ENCODE measurements around the gene COL2A1.

COL2A1 gene

GRCh38 chr12:47999816-48000215 is 4.5 kb downstream of the COL2A1 start:
- no peak for DNase-seq (ENCODE audit: extremely low read depth, low read depth)
- TF ChIP-seq CTCF (IDR thresholded peaks at IDR 0.05; ENCODE audit: low read depth, low read length): no peak

GRCh38 chr12:47997321-47997720 is 7.0 kb downstream of the COL2A1 start:
- no peak for TF ChIP-seq CTCF (IDR thresholded peaks at IDR 0.05; ENCODE audit: low read depth, low read length)
- DNase-seq (ENCODE audit: extremely low read depth, low read depth): no peak

- DNase-seq (ENCODE audit: extremely low read depth, low read depth): peak; percentile 32
- TF ChIP-seq CTCF (IDR thresholded peaks at IDR 0.05; ENCODE audit: low read depth, low read length): no peak
Observed at GRCh38 chr12:47995981-47996401, 8.3 kb downstream of the COL2A1 start.

GRCh38 chr12:47993491-47993890 is 10.8 kb downstream of the COL2A1 start:
- no peak for TF ChIP-seq CTCF (IDR thresholded peaks at IDR 0.05; ENCODE audit: low read depth, low read length)
- no peak for DNase-seq (ENCODE audit: extremely low read depth, low read depth)

GRCh38 chr12:47992776-47993175 is 11.5 kb downstream of the COL2A1 start:
- DNase-seq (ENCODE audit: extremely low read depth, low read depth): no peak
- TF ChIP-seq CTCF (IDR thresholded peaks at IDR 0.05; ENCODE audit: low read depth, low read length): no peak

- DNase-seq (ENCODE audit: extremely low read depth, low read depth): no peak
- no peak for TF ChIP-seq CTCF (IDR thresholded peaks at IDR 0.05; ENCODE audit: low read depth, low read length)
Observed at GRCh38 chr12:47991106-47992061, 12.9 kb downstream of the COL2A1 start.

GRCh38 chr12:47990351-47991105 is 13.7 kb downstream of the COL2A1 start:
- no peak for TF ChIP-seq CTCF (IDR thresholded peaks at IDR 0.05; ENCODE audit: low read depth, low read length)
- no peak for DNase-seq (ENCODE audit: extremely low read depth, low read depth)

Measured in AG09319 (cell line).